ENCODE data around the gene MUSK. TPM values are rescaled to one million over a fixed set of nuclear protein-coding genes. Genes with fewer than 3 reads are reported as not detected.

The MUSK gene
- total and polyA plus RNA-seq, 2 of the 8 experiments (the other 6 are each of a cell fraction or from before 2014, with no cell fraction given), result not detected

DNA sequence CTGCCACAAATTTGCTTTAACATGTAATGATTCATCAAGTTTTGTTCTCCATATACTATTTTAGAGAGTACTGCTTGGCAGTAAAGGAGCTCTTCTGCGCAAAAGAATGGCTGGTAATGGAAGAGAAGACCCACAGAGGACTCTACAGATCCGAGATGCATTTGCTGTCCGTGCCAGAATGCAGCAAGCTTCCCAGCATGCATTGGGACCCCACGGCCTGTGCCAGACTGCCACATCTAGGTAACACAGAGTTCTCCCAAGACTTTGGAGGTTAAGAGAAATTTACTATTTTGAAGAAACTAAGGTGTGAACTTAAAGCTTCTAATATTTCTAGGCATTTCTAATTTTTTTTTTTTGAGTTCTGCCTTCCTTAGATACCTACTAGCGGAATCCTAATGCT is 107.1 kb downstream of the MUSK start (continued):
- TF ChIP-seq, protein P1, sequence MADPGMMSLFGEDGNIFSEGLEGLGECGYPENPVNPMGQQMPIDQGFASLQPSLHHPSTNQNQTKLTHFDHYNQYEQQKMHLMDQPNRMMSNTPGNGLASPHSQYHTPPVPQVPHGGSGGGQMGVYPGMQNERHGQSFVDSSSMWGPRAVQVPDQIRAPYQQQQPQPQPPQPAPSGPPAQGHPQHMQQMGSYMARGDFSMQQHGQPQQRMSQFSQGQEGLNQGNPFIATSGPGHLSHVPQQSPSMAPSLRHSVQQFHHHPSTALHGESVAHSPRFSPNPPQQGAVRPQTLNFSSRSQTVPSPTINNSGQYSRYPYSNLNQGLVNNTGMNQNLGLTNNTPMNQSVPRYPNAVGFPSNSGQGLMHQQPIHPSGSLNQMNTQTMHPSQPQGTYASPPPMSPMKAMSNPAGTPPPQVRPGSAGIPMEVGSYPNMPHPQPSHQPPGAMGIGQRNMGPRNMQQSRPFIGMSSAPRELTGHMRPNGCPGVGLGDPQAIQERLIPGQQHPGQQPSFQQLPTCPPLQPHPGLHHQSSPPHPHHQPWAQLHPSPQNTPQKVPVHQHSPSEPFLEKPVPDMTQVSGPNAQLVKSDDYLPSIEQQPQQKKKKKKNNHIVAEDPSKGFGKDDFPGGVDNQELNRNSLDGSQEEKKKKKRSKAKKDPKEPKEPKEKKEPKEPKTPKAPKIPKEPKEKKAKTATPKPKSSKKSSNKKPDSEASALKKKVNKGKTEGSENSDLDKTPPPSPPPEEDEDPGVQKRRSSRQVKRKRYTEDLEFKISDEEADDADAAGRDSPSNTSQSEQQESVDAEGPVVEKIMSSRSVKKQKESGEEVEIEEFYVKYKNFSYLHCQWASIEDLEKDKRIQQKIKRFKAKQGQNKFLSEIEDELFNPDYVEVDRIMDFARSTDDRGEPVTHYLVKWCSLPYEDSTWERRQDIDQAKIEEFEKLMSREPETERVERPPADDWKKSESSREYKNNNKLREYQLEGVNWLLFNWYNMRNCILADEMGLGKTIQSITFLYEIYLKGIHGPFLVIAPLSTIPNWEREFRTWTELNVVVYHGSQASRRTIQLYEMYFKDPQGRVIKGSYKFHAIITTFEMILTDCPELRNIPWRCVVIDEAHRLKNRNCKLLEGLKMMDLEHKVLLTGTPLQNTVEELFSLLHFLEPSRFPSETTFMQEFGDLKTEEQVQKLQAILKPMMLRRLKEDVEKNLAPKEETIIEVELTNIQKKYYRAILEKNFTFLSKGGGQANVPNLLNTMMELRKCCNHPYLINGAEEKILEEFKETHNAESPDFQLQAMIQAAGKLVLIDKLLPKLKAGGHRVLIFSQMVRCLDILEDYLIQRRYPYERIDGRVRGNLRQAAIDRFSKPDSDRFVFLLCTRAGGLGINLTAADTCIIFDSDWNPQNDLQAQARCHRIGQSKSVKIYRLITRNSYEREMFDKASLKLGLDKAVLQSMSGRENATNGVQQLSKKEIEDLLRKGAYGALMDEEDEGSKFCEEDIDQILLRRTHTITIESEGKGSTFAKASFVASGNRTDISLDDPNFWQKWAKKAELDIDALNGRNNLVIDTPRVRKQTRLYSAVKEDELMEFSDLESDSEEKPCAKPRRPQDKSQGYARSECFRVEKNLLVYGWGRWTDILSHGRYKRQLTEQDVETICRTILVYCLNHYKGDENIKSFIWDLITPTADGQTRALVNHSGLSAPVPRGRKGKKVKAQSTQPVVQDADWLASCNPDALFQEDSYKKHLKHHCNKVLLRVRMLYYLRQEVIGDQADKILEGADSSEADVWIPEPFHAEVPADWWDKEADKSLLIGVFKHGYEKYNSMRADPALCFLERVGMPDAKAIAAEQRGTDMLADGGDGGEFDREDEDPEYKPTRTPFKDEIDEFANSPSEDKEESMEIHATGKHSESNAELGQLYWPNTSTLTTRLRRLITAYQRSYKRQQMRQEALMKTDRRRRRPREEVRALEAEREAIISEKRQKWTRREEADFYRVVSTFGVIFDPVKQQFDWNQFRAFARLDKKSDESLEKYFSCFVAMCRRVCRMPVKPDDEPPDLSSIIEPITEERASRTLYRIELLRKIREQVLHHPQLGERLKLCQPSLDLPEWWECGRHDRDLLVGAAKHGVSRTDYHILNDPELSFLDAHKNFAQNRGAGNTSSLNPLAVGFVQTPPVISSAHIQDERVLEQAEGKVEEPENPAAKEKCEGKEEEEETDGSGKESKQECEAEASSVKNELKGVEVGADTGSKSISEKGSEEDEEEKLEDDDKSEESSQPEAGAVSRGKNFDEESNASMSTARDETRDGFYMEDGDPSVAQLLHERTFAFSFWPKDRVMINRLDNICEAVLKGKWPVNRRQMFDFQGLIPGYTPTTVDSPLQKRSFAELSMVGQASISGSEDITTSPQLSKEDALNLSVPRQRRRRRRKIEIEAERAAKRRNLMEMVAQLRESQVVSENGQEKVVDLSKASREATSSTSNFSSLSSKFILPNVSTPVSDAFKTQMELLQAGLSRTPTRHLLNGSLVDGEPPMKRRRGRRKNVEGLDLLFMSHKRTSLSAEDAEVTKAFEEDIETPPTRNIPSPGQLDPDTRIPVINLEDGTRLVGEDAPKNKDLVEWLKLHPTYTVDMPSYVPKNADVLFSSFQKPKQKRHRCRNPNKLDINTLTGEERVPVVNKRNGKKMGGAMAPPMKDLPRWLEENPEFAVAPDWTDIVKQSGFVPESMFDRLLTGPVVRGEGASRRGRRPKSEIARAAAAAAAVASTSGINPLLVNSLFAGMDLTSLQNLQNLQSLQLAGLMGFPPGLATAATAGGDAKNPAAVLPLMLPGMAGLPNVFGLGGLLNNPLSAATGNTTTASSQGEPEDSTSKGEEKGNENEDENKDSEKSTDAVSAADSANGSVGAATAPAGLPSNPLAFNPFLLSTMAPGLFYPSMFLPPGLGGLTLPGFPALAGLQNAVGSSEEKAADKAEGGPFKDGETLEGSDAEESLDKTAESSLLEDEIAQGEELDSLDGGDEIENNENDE (IDR thresholded peaks at IDR 0.05; ENCODE audit: insufficient replicate concordance, low read length), result no peak
- TF ChIP-seq, protein P2, sequence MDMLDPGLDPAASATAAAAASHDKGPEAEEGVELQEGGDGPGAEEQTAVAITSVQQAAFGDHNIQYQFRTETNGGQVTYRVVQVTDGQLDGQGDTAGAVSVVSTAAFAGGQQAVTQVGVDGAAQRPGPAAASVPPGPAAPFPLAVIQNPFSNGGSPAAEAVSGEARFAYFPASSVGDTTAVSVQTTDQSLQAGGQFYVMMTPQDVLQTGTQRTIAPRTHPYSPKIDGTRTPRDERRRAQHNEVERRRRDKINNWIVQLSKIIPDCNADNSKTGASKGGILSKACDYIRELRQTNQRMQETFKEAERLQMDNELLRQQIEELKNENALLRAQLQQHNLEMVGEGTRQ (IDR thresholded peaks at IDR 0.05; ENCODE audit: low read length), result no peak
- no peak for TF ChIP-seq SRF (IDR thresholded peaks at IDR 0.05; ENCODE audit: low read depth, low read length)
